BLaER1 (cell line): ENCODE data around the gene UBE2O.

Source experiments
- H3K27ac ChIP-seq: shearing (Covaris generic); formaldehyde crosslinking; 2 replicates; pipeline ENCODE4 v1.8.1; 2022
- H3K27me3 ChIP-seq: shearing (Covaris generic); formaldehyde crosslinking; 2 replicates; pipeline ENCODE4 v1.8.1; 2022
- H3K36me3 ChIP-seq: shearing (Covaris generic); formaldehyde crosslinking; 2 replicates; pipeline ENCODE4 v1.8.1; 2022
- H3K4me1 ChIP-seq: shearing (Covaris generic); formaldehyde crosslinking; 2 replicates; pipeline ENCODE4 v1.8.1; 2022
- H3K4me2 ChIP-seq: shearing (Covaris generic); formaldehyde crosslinking; 2 replicates; pipeline ENCODE4 v1.8.1; 2022
- H3K4me3 ChIP-seq: shearing (Covaris generic); formaldehyde crosslinking; 2 replicates; pipeline ENCODE4 v1.8.1; 2022
- H3K9ac ChIP-seq: shearing (Covaris generic); formaldehyde crosslinking; 2 replicates; pipeline ENCODE4 v1.8.1; 2022
- H3K9me3 ChIP-seq: shearing (Covaris generic); formaldehyde crosslinking; 2 replicates; pipeline ENCODE4 v1.8.1; 2022
- H4K20me1 ChIP-seq: shearing (Covaris generic); formaldehyde crosslinking; 2 replicates; pipeline ENCODE4 v1.8.1; 2022
- Cebpa-rat ChIP-seq: shearing (Covaris generic); IDR thresholded peaks from 2 replicates; pipeline ENCODE4 v1.8.1; 2022

UBE2O gene

GRCh38 chr17:76440751-76441362, 12.1 kb downstream of the UBE2O start:
- Histone ChIP-seq H3K4me1 (peaks cover 50% of the 10 kb centered on the region), H4K20me1 (peaks cover 100% of the 10 kb centered on the region)

DNA sequence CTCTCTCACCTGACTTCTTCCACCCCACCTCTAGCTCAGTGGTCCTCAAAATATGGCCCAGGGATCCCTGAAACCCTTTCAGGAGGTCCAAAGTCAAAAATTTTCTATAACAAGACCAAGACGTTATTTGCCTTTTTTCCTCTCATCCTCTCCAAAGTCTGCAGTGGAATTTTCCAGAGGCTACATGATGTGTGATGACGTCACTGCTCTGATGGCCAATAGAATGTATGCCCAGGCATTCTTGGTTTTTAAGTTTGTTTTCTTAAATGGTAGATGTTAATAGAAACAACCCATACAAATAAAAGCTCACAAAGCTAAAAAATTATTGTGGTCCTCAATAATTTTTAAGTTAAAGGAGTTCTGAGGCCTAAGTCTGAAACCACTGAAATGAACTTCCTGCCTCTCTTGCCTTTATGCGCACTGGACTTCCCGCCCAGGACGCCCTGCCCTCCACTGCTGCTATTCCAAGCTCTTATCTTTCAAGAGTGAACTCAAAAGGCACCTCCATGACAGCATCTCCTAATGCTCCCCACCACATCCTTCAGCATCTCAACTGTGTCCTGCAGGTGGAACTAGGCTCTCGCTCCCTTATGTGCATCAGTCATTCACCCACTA, 13.5 kb downstream of the UBE2O start:
- peaks cover 26% of the 10 kb centered on the region; the same call in 1 of the 2 replicates for H3K36me3 ChIP-seq
- H3K9me3 ChIP-seq, result no peaks in the 10 kb centered on the region
- no peak overlapping the region for H3K27ac ChIP-seq
- H3K4me3 ChIP-seq, result no peak overlapping the region
- no peaks in the 10 kb centered on the region for H3K27me3 ChIP-seq
- TF ChIP-seq Cebpa-rat, result no peak
- H3K4me2 ChIP-seq, result no peak overlapping the region
- H4K20me1 ChIP-seq, result peaks cover 99% of the 10 kb centered on the region
- H3K4me1 ChIP-seq, result peaks cover 43% of the 10 kb centered on the region
- no peak overlapping the region for H3K9ac ChIP-seq

More at GRCh38 chr17:76440751-76441362, 12.1 kb downstream of the UBE2O start:
- Histone ChIP-seq H3K4me3 (no peak overlapping the region), H3K9ac (no peak overlapping the region), H3K9me3 (no peaks in the 10 kb centered on the region), H3K4me2 (no peak overlapping the region), H3K27me3 (no peaks in the 10 kb centered on the region), H3K27ac (no peak overlapping the region), H3K36me3 (peaks cover 26% of the 10 kb centered on the region; the same call in 1 of the 2 replicates)
- no peak for TF ChIP-seq Cebpa-rat

DNA sequence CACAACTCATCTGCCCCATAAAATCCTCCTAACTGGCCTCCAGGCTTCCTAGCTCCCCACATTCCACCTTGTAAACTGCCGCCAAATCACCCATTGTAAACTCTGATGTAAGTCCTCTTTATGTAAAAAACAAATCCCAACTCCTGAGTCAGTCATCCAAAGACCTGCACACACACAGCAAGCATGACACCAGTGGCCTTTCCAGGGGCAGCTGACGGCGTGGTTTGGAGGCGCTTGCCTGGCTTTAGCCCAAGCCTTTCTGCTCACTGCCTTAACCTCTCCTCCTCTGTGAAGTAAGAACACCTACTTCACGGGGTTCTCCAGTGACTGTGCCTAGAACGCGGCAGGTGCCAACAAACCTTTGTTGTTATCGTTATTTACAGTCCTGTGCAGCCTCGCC, 14.0 kb downstream of the UBE2O start:
- peaks cover 26% of the 10 kb centered on the region; the same call in 1 of the 2 replicates for H3K36me3 ChIP-seq
- H4K20me1 ChIP-seq, result peaks cover 99% of the 10 kb centered on the region
- no peaks in the 10 kb centered on the region for H3K9me3 ChIP-seq
- no peak overlapping the region for H3K27ac ChIP-seq
- no peaks in the 10 kb centered on the region for H3K27me3 ChIP-seq
- no peak overlapping the region for H3K9ac ChIP-seq
- no peak overlapping the region for H3K4me3 ChIP-seq
- H3K4me1 ChIP-seq, result peaks cover 43% of the 10 kb centered on the region
- H3K4me2 ChIP-seq, result no peak overlapping the region
- no peak for TF ChIP-seq Cebpa-rat

- H3K4me1 ChIP-seq, result peaks cover 39% of the 10 kb centered on the region
- no peak overlapping the region for H3K4me3 ChIP-seq
- H3K27me3 ChIP-seq, result no peaks in the 10 kb centered on the region
- H3K4me2 ChIP-seq, result no peak overlapping the region
- no peaks in the 10 kb centered on the region for H3K9me3 ChIP-seq
- H4K20me1 ChIP-seq, result peaks cover 96% of the 10 kb centered on the region
- H3K36me3 ChIP-seq, result peaks cover 26% of the 10 kb centered on the region; the same call in 1 of the 2 replicates
- no peak for TF ChIP-seq Cebpa-rat
- no peak overlapping the region for H3K9ac ChIP-seq
- no peak overlapping the region for H3K27ac ChIP-seq
Measured at GRCh38 chr17:76437467-76438402, 15.2 kb downstream of the UBE2O start.

DNA sequence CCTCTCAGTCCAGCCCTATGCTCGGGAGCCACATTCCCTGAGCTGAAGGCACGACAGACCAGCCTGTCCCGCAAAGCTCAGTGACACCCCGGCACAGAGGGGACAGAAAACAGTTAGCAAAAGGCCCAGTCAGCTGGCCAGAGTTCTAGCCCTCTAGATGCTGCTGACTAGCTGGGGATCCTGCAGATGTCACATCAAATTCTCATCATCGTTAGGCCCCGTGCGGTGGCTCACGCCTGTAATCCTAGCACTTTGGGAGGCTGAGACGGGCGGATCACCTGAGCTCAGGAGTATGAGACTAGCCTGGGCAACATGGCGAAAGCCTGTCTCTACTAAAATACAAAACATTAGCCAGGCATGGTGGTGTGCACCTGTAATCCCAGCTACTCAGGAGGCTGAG, 17.2 kb downstream of the UBE2O start:
- TF ChIP-seq Cebpa-rat, result no peak
- H3K9me3 ChIP-seq, result no peaks in the 10 kb centered on the region

GRCh38 chr17:76434870-76435269, 18.1 kb downstream of the UBE2O start:
- Histone ChIP-seq H3K4me2 (peak overlapping the region; percentile 75; the same call in 1 of the 2 replicates), H3K9me3 (no peaks in the 10 kb centered on the region), H3K27me3 (no peaks in the 10 kb centered on the region), H3K9ac (no peak overlapping the region), H3K4me1 (peaks cover 20% of the 10 kb centered on the region), H3K36me3 (peaks cover 10% of the 10 kb centered on the region; the same call in 1 of the 2 replicates), H3K27ac (no peak overlapping the region), H4K20me1 (peaks cover 96% of the 10 kb centered on the region), H3K4me3 (no peak overlapping the region)
- TF ChIP-seq Cebpa-rat, result no peak

More for the DNA sequence above, 17.2 kb downstream of the UBE2O start:
- Histone ChIP-seq H3K36me3 (peaks cover 11% of the 10 kb centered on the region; the same call in 1 of the 2 replicates), H3K4me2 (no peak overlapping the region), H4K20me1 (peaks cover 96% of the 10 kb centered on the region), H3K27me3 (no peaks in the 10 kb centered on the region), H3K4me3 (no peak overlapping the region), H3K4me1 (peaks cover 21% of the 10 kb centered on the region), H3K9ac (no peak overlapping the region), H3K27ac (no peak overlapping the region)

GRCh38 chr17:76433693-76434092, 19.3 kb downstream of the UBE2O start:
- peaks cover 89% of the 10 kb centered on the region for H4K20me1 ChIP-seq

DNA sequence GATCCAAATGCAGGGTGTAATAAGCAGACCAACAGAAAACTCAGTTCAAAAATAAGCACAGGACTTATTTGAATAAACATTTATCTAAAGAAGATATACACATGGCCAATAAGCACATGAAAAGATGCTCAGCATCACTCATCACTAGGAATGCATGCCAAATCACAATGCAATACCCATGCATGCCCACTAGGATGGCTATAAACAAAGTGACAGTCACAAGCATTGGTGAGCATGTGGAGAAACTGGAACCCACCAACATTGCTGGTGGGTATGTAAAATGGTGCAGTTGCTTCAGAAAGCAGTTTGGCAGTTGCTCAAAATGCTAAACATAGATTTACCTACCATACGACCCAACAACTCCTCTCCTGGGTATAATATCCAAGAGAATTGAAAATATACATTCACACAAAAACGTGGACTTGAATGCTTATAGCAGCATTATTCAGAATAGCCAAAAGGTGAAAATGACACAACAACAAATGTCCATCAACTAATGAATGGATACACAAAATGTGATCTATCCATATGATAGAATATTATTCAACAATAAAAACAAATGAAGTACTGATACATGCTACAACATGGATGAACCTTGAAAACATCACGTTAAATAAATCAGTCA, 20.1 kb downstream of the UBE2O start:
- no peak overlapping the region; the same call in 1 of the 2 replicates for H3K4me2 ChIP-seq
- TF ChIP-seq Cebpa-rat, result no peak
- no peak overlapping the region for H3K27ac ChIP-seq
- no peak overlapping the region for H3K4me3 ChIP-seq
- H3K36me3 ChIP-seq, result no peaks in the 10 kb centered on the region
- H3K9ac ChIP-seq, result no peak overlapping the region
- peaks cover 40% of the 10 kb centered on the region for H3K4me1 ChIP-seq
- no peaks in the 10 kb centered on the region for H3K9me3 ChIP-seq
- peaks cover 83% of the 10 kb centered on the region for H4K20me1 ChIP-seq
- no peaks in the 10 kb centered on the region for H3K27me3 ChIP-seq

More at GRCh38 chr17:76433693-76434092, 19.3 kb downstream of the UBE2O start:
- peaks cover 31% of the 10 kb centered on the region for H3K4me1 ChIP-seq
- peak overlapping the region; percentile 75 for H3K4me2 ChIP-seq
- peak overlapping the region; percentile 45; the same call in 1 of the 2 replicates for H3K9ac ChIP-seq
- peak overlapping the region; percentile 58; the same call in 1 of the 2 replicates for H3K27ac ChIP-seq
- H3K27me3 ChIP-seq, result no peaks in the 10 kb centered on the region
- H3K36me3 ChIP-seq, result 0 out of 2 replicates have a peak, but pooled peaks cover under 1% of the 10 kb centered on the region
- H3K9me3 ChIP-seq, result no peaks in the 10 kb centered on the region
- H3K4me3 ChIP-seq, result no peak overlapping the region
- TF ChIP-seq Cebpa-rat, result no peak

DNA sequence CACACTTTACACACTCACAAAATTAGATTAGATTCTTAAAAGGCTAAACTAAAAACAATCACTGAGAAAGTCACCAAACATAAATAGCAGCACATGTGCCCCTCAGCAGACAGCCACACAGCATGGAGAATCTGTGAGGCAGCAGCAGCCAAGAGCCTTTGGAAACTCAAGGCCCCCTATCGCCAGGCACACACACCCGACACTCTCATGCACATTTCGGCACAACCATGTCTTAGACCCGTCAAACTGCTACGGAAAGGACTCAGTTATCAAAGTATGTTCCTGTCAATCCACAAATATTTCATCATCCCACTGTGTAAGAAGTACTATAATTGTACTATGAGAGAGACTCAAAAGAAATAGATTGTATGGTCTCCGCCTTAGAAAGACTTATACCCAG, 20.9 kb downstream of the UBE2O start:
- no peak for TF ChIP-seq Cebpa-rat
- Histone ChIP-seq H3K9ac (no peak overlapping the region), H3K4me1 (peaks cover 48% of the 10 kb centered on the region), H3K27ac (no peak overlapping the region), H3K36me3 (no peaks in the 10 kb centered on the region), H4K20me1 (peaks cover 83% of the 10 kb centered on the region), H3K4me2 (no peak overlapping the region), H3K4me3 (no peak overlapping the region), H3K27me3 (no peaks in the 10 kb centered on the region), H3K9me3 (no peaks in the 10 kb centered on the region)
